OCI-LY7 (cell line): ENCODE data around the gene OTUB1. TPM values are rescaled to one million over a fixed set of nuclear protein-coding genes. Genes with fewer than 3 reads are reported as not detected.

Source experiments
- BruUV-seq: library from RNA; stranded (reverse); fragments of 400-500 nt; replicated peaks from 2 replicates; lab custom pipeline; 2021; lab: Mats Ljungman, UMichigan
- CTCF ChIA-PET: fragments of 300-600 bp; sonication (Branson Sonifier 250); formaldehyde crosslinking; loops from one replicate; lab custom pipeline; 2022; ENCODE audit warnings: antibody characterized with exemption; ENCODE audit not compliant: unreplicated experiment; lab: Charles Lee
- POLR2A ChIA-PET: fragments of 300-600 bp; sonication (Branson Sonifier 250); formaldehyde crosslinking; loops from one replicate; lab custom pipeline; 2022; ENCODE audit warnings: antibody characterized with exemption; lab: Charles Lee
- DNase-seq: peaks from one replicate; pipeline ENCODE4 v3.0.0-alpha.2; 2015; ENCODE audit warnings: low spot score
- H2AFZ ChIP-seq: fragments of 200-600 bp; sonication (generic), shearing (Covaris generic); 2 replicates; pipeline ENCODE4 v1.6.1; 2014; ENCODE audit warnings: mild to moderate bottlenecking, antibody characterized with exemption, low read length, moderate library complexity
- H3K27ac ChIP-seq: fragments of 200-600 bp; sonication (generic); 2 replicates; pipeline ENCODE4 v1.5.1; 2014; ENCODE audit warnings: mixed run types, low read depth, mild to moderate bottlenecking, moderate library complexity, low read length, inconsistent platforms; ENCODE audit not compliant: poor library complexity, severe bottlenecking
- H3K36me3 ChIP-seq: fragments of 200-600 bp; sonication (generic); 2 replicates; pipeline ENCODE4 v1.6.1; 2014; ENCODE audit warnings: mild to moderate bottlenecking, antibody characterized with exemption, low read length, moderate library complexity, mixed read lengths; ENCODE audit not compliant: insufficient read depth
- H3K4me1 ChIP-seq: fragments of 200-600 bp; sonication (generic); 2 replicates; pipeline ENCODE4 v1.5.1; 2014; ENCODE audit warnings: mild to moderate bottlenecking, low read length; ENCODE audit not compliant: insufficient read depth, poor library complexity, severe bottlenecking
- H3K4me2 ChIP-seq: fragments of 200-600 bp; sonication (generic); 2 replicates; pipeline ENCODE4 v1.6.1; 2014; ENCODE audit warnings: mild to moderate bottlenecking, low read length
- H3K4me3 ChIP-seq: fragments of 200-600 bp; sonication (generic); 2 replicates; pipeline ENCODE4 v1.5.1; 2014; ENCODE audit warnings: mild to moderate bottlenecking, low read depth, low read length; ENCODE audit not compliant: poor library complexity, severe bottlenecking
- H3K79me2 ChIP-seq: fragments of 200-600 bp; sonication (generic); 2 replicates; pipeline ENCODE4 v1.6.1; 2016; ENCODE audit warnings: low read depth, mild to moderate bottlenecking, low read length, moderate library complexity, mixed read lengths; ENCODE audit not compliant: insufficient read depth
- H3K9me2 ChIP-seq: fragments of 200-600 bp; sonication (generic); 2 replicates; pipeline ENCODE4 v1.6.1; 2016; ENCODE audit warnings: mild to moderate bottlenecking, low read length, mixed read lengths; ENCODE audit not compliant: insufficient read depth
- H3K9me3 ChIP-seq: fragments of 200-600 bp; sonication (generic); 2 replicates; pipeline ENCODE4 v1.6.1; 2014; ENCODE audit warnings: mild to moderate bottlenecking, mixed run types, low read length, mixed read lengths
- H4K20me1 ChIP-seq: fragments of 200-600 bp; sonication (generic); 2 replicates; pipeline ENCODE4 v1.6.1; 2014; ENCODE audit warnings: mild to moderate bottlenecking, antibody characterized with exemption, low read length, moderate library complexity, mixed read lengths; ENCODE audit not compliant: insufficient read depth
- EZH2phosphoT487 ChIP-seq: fragments of 200-600 bp; sonication (generic); IDR thresholded peaks from 2 replicates; pipeline ENCODE4 v1.6.1; 2018; ENCODE audit warnings: low read depth, borderline replicate concordance, mild to moderate bottlenecking, mixed run types, antibody characterized with exemption, low read length, moderate library complexity, mixed read lengths
- intact Hi-C: fragments of 100-400 bp; cut with micrococcal nuclease; formaldehyde crosslinking; loops from one replicate; pipeline ENCODE4 v1.10.0; 2022; ENCODE audit not compliant: unreplicated experiment
- total RNA-seq, 2 experiments: library from RNA; depleted of rRNA in 1 of 2; stranded (reverse); fragments of >200 nt in 1 of 2; shearing (Covaris generic) in 1 of 2; gene quantifications; 2 replicates each; pipeline ENCODE4 v1.2.3, GENCODE V29; 2014 to 2022
- TF ChIP-seq, protein P1 (sequence below): fragments of 200-600 bp; sonication (generic); conservative IDR thresholded peaks from 2 replicates; pipeline ENCODE4 v1.5.1; 2014; ENCODE audit warnings: mild to moderate bottlenecking, antibody characterized with exemption, low read length, moderate library complexity, mixed read lengths

Gene OTUB1
- total RNA-seq, 2 experiments from 2014 or later = 72.4 to 88.1 TPM

DNA sequence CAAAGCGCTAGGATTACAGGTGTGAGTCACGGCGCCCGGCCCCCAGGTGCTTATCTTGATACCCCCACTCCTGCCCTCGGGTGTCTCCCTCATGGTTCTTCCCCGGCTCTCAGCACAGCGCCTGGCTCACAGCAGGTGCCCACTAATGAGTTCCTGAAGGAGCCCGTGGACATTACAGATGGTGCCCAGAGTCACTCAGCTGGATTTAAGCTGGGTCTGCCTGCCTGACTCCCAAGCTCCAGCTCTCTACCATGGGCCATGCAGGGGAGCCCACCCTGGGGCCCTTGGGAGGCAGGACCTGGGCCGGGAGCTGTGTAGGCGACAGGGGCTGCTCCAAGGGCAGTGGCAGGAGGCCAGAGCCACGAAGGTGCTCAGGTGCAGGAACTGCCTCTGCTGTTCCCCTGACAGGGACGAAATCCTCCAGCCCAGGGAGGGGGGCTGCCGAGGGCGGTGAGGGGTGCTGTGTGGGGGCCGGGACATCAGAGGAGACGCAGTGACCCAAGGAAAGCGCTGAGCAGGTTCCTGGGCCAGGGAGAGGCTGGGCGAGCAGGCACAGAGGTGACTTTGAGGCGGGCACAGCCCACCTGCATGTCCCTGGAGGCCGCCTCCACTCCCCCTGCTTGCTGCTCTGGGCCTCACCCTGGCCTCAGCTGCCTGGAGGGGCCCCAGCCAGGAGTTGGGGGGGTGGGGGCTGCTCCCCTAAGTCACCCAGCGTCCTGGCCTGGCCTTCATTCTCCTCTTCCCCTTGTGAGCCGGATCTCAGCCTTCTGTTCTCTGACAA, 34.9 kb downstream of the OTUB1 start:
- Histone ChIP-seq H4K20me1 (no peaks in the 10 kb centered on the region), H3K79me2 (no peaks in the 10 kb centered on the region), H3K9me3 (no peaks in the 10 kb centered on the region), H3K36me3 (no peaks in the 10 kb centered on the region), H3K9me2 (no peaks in the 10 kb centered on the region), H3K4me3 (no peak overlapping the region), H3K4me1 (no peaks in the 10 kb centered on the region), H3K4me2 (no peak overlapping the region), H2AFZ (no peak overlapping the region), H3K27ac (no peak overlapping the region)
- ChIA-PET CTCF (no interaction called here), POLR2A (no interaction called here)
- BruUV-seq = no TSS peak
- TF ChIP-seq, protein P1, sequence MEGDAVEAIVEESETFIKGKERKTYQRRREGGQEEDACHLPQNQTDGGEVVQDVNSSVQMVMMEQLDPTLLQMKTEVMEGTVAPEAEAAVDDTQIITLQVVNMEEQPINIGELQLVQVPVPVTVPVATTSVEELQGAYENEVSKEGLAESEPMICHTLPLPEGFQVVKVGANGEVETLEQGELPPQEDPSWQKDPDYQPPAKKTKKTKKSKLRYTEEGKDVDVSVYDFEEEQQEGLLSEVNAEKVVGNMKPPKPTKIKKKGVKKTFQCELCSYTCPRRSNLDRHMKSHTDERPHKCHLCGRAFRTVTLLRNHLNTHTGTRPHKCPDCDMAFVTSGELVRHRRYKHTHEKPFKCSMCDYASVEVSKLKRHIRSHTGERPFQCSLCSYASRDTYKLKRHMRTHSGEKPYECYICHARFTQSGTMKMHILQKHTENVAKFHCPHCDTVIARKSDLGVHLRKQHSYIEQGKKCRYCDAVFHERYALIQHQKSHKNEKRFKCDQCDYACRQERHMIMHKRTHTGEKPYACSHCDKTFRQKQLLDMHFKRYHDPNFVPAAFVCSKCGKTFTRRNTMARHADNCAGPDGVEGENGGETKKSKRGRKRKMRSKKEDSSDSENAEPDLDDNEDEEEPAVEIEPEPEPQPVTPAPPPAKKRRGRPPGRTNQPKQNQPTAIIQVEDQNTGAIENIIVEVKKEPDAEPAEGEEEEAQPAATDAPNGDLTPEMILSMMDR = no peak
- TF ChIP-seq EZH2phosphoT487 = no peak
- no peak for DNase-seq
- intact Hi-C loops = no loop called here

DNA sequence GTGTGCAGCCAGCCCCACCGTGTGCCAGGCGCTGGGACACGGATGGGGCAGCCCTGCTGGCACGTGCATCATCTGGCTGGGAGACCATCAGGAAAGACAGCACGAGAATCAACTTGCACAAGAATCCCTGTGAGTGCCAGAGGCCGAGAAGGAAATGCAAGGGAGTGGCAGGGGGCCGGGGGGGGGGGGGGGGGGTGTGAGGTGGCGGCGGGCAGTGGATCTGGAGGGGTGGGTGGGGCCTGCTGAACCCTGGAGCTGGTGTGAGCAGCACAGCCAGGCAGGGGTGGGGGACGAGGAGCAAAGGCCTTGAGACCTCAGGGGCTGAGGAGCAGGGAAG, 35.5 kb downstream of the OTUB1 start:
- BruUV-seq = no TSS peak
- DNase-seq = no peak
- Histone ChIP-seq H3K9me2 (no peaks in the 10 kb centered on the region), H2AFZ (no peak overlapping the region), H3K4me2 (no peak overlapping the region), H3K27ac (no peak overlapping the region), H3K4me3 (no peak overlapping the region), H3K4me1 (no peaks in the 10 kb centered on the region), H3K79me2 (no peaks in the 10 kb centered on the region), H4K20me1 (no peaks in the 10 kb centered on the region), H3K9me3 (no peaks in the 10 kb centered on the region), H3K36me3 (no peaks in the 10 kb centered on the region)
- POLR2A ChIA-PET = no interaction called here
- intact Hi-C loops = no loop called here
- CTCF ChIA-PET = no interaction called here
- TF ChIP-seq, protein P1 = no peak
- no peak for TF ChIP-seq EZH2phosphoT487

DNA sequence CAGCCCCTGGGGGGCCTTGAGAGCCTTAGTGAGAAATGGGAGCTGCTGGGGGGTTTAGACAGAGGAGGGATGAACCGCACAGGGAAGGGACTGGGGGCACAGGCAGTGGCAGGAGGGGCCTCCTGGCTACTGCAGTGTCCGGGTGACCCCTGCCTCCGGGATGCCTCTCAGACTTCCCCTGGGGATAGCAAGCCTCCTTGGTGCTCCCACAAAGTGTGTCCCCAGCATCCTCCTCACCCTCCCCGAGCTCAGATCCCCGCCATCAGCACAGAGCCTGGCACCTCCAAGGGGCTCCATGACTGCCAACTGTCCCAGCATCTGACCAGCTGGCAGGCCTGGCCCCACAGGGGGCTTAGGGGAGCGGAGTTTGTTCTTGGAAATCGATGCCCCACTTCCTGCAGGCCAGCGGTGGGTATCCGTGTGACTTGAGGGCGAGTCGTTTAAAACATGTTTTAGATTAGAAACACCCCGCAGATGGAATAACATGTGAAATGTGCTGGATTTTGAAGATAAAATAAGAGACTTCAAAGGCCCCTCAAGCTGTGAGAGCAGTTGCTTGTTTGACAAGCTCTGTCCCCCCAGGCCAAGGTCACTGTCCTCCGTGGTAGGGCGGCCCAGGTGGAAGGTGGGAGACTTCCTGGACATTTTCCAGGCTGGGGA, 36.0 kb downstream of the OTUB1 start:
- DNase-seq = no peak
- Histone ChIP-seq H3K4me3 (no peak overlapping the region), H3K9me2 (no peaks in the 10 kb centered on the region), H3K79me2 (no peaks in the 10 kb centered on the region), H2AFZ (no peak overlapping the region), H3K27ac (no peak overlapping the region), H3K36me3 (no peaks in the 10 kb centered on the region), H4K20me1 (no peaks in the 10 kb centered on the region), H3K4me2 (no peak overlapping the region), H3K4me1 (peaks cover under 1% of the 10 kb centered on the region), H3K9me3 (no peaks in the 10 kb centered on the region)
- ChIA-PET CTCF (no interaction called here), POLR2A (interaction anchor here (0.7 to 1.6 kb wide), 2 partner anchors 9 kb away, joined by 3 to 9 read pairs; no protein-coding TSS in a partner anchor)
- no TSS peak for BruUV-seq
- no peak for TF ChIP-seq EZH2phosphoT487
- TF ChIP-seq, protein P1 = no peak
- intact Hi-C loops = no loop called here
